Transverse colon (tissue), 4 donors: ENCODE results near the gene PRR18.

Experiments used
- CTCF ChIP-seq, 5 experiments: fragments of 200-600 bp in 3 of 5; fragments of 450-650 bp in 2 of 5; sonication (generic) in 3 of 5; IDR thresholded peaks; 1 replicate in 2 of 5; 2 replicates in 3 of 5; pipeline ENCODE4 v1.5.1; 2016 to 2017; ENCODE audit warnings: antibody characterized with exemption in 5 of 5, inconsistent platforms in 3 of 5, mild to moderate bottlenecking in 2 of 5, moderate library complexity in 1 of 5
- EP300 ChIP-seq: sonication (generic); formaldehyde crosslinking; IDR thresholded peaks from one replicate; pipeline ENCODE4 v1.6.1; 2017; ENCODE audit warnings: antibody characterized with exemption, low read depth
- POLR2A ChIP-seq: fragments of 450-650 bp; IDR thresholded peaks from one replicate; pipeline ENCODE4 v1.6.1; 2016; ENCODE audit warnings: antibody characterized with exemption, mild to moderate bottlenecking, moderate library complexity
- POLR2AphosphoS5 ChIP-seq, 3 donors: sonication (generic); formaldehyde crosslinking; IDR thresholded peaks; one replicate each; pipeline ENCODE4 v1.6.1; 2016; ENCODE audit warnings: antibody characterized with exemption in 3 of 3

GRCh38 chr6:166325383-166326042, 17.3 kb upstream of the PRR18 start:
- TF ChIP-seq CTCF (IDR thresholded peaks at IDR 0.05) (no peak), POLR2A (no peak), POLR2AphosphoS5 (IDR thresholded peaks at IDR 0.05) (no peak), EP300 (no peak)
